ENCODE data around the gene UBE3A.
"Not testable (repeated sequence)": the region's sequence is repeated elsewhere in the genome, so short reads cannot be mapped to it uniquely, and the experiment has no call there.

UBE3A gene

DNA sequence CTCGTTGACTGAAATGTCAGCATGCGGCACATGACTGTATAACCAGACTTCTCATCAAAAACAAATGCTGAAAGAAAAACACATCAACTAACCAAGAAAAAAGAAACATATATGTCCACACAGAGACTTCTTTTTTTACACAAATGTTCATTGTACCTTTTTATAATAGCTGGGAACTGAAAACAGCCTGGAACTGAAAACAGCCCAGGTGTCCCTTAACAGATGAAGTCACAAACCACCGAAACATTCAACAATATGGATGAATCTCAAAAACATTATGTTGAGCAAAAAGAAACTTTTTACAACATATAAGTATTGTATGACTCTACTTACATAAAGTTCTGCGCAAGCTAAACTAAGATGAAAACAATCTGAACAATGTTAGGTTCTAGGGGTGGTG lies 20.6 kb downstream of the UBE3A start:
- no peak for DNase-seq (ENCODE audit: low read depth)
- TF ChIP-seq, protein P1, sequence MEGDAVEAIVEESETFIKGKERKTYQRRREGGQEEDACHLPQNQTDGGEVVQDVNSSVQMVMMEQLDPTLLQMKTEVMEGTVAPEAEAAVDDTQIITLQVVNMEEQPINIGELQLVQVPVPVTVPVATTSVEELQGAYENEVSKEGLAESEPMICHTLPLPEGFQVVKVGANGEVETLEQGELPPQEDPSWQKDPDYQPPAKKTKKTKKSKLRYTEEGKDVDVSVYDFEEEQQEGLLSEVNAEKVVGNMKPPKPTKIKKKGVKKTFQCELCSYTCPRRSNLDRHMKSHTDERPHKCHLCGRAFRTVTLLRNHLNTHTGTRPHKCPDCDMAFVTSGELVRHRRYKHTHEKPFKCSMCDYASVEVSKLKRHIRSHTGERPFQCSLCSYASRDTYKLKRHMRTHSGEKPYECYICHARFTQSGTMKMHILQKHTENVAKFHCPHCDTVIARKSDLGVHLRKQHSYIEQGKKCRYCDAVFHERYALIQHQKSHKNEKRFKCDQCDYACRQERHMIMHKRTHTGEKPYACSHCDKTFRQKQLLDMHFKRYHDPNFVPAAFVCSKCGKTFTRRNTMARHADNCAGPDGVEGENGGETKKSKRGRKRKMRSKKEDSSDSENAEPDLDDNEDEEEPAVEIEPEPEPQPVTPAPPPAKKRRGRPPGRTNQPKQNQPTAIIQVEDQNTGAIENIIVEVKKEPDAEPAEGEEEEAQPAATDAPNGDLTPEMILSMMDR (IDR thresholded peaks at IDR 0.05; ENCODE audit: control insufficient read depth, insufficient read depth, low read depth, low read length, missing control alignments), result no peak
- H3K4me3 ChIP-seq (ENCODE audit: control insufficient read depth, low read depth, low read length), result no peak overlapping the region

DNA sequence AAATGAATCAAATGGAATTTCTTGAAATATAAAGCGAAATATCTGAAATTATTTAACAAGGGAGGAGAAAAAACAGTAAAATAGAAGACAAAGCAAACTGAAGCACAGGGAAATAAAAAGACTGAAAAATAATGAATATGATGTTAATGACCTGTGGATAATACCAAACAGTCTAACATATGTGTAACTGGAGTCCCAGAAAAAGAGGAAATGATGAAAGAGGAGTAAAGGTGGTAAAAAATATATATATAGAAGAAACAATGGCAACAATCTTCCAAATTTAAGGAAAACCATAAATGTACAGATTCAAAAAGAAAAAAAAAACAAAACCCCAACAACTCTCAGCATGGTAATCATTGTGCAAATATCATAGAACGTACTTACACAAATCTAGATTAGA lies 21.2 kb downstream of the UBE3A start:
- DNase-seq (ENCODE audit: low read depth), result no peak
- no peak overlapping the region for H3K4me3 ChIP-seq (ENCODE audit: control insufficient read depth, low read depth, low read length)

GRCh38 chr15:25416693-25417092 lies 22.1 kb downstream of the UBE3A start:
- TF ChIP-seq, protein P1 (IDR thresholded peaks at IDR 0.05; ENCODE audit: control insufficient read depth, insufficient read depth, low read depth, low read length, missing control alignments), result no peak
- no peak for DNase-seq (ENCODE audit: low read depth)
- H3K4me3 ChIP-seq (ENCODE audit: control insufficient read depth, low read depth, low read length), result no peak overlapping the region

More for the DNA sequence above, 21.2 kb downstream of the UBE3A start:
- TF ChIP-seq, protein P1 (IDR thresholded peaks at IDR 0.05; ENCODE audit: control insufficient read depth, insufficient read depth, low read depth, low read length, missing control alignments), result no peak

- no peak for DNase-seq (ENCODE audit: low read depth)
- H3K4me3 ChIP-seq (ENCODE audit: control insufficient read depth, low read depth, low read length), result no peak overlapping the region
- TF ChIP-seq, protein P1 (IDR thresholded peaks at IDR 0.05; ENCODE audit: control insufficient read depth, insufficient read depth, low read depth, low read length, missing control alignments), result no peak
Observed at GRCh38 chr15:25415707-25416106, 23.1 kb downstream of the UBE3A start.

DNA sequence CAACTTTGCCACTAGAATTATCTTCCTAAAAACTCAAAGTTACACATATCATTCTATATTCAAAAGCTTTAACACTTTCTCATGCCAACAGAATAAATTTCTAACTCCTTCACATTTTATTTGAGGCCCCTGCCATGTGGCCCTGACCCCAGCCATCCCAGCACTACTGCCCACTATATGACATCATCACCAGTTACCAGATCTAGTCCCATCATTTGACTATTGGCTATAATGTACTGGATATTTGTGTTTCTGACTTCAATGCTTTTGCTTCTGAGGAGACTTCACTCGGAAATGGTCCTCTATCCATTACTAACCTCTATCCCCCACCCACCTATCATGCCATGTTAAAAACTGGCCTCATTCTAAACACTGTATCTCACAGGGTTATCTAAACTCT lies 23.6 kb downstream of the UBE3A start:
- no peak overlapping the region for H3K4me3 ChIP-seq (ENCODE audit: control insufficient read depth, low read depth, low read length)
- TF ChIP-seq, protein P1 (IDR thresholded peaks at IDR 0.05; ENCODE audit: control insufficient read depth, insufficient read depth, low read depth, low read length, missing control alignments), result no peak
- no peak for DNase-seq (ENCODE audit: low read depth)

- TF ChIP-seq, protein P1 (IDR thresholded peaks at IDR 0.05; ENCODE audit: control insufficient read depth, insufficient read depth, low read depth, low read length, missing control alignments), result no peak
- no peak overlapping the region for H3K4me3 ChIP-seq (ENCODE audit: control insufficient read depth, low read depth, low read length)
- DNase-seq (ENCODE audit: low read depth), result no peak
Observed at GRCh38 chr15:25410649-25411048, 28.2 kb downstream of the UBE3A start.

DNA sequence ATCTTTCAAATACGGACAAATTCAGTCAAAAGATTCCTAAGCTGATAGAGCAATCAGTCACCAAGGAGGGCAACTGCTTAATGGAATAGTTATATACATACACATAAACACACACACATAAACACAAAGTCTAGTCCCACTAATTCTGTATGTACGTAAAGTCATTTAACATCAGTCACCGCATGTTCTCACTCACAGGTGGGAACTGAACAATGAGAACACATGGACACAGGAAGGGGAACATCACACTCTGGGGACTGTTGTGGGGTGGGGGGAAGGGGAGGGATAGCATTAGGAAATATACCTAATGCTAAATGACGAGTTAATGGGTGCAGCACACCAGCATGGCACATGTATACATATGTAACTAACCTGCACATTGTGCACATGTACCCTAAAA lies 29.1 kb downstream of the UBE3A start:
- H3K4me3 ChIP-seq (ENCODE audit: control insufficient read depth, low read depth, low read length); DNase-seq (ENCODE audit: low read depth): not testable (repeated sequence)

Measured in AG09309 (cell line).